SKM-1 (cell line): Measurements from ENCODE around the gene HORMAD2.
A peak's percentile ranks its signal among the peaks of the same experiment; 100 is the strongest.

Experiments used
- DNase-seq: peaks from one replicate; lab custom pipeline; 2025; ENCODE audit not compliant: unreplicated experiment; lab: John Stamatoyannopoulos, UW

HORMAD2 gene, protein sequence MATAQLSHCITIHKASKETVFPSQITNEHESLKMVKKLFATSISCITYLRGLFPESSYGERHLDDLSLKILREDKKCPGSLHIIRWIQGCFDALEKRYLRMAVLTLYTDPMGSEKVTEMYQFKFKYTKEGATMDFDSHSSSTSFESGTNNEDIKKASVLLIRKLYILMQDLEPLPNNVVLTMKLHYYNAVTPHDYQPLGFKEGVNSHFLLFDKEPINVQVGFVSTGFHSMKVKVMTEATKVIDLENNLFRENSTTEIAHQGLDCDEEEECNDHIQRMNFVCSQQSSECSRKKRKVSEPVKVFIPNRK

DNA sequence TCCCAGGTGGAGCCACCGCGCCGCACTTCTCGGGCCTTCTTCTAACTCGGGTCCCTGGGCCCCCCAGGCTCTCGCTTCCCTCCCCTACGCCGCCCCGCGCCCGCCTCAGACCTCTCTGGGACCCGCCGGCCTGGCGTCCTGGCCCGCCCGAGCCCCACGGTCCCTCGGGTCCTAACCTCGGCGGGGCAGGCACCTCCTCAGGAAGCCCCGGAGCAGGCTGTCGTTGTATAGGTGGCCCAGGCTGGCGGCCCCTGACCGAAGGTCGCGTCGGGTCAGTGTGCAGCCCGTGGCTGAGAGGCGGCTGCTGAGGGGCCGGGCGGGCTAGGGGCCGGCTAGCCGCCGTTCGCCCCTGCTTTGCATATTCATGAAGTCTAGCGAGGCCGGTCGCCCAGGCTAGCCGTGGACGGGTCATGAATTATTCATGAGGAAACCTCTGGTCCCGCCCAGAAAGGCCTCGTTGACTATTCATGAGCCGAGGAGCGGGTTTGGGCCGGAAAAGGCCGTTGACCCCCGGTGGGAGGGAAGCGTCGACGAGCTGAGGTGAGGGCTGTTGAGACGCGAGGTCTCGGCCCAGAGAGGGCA, at the start of gene HORMAD2:
Gene HORMAD2 (plus strand): TSS at position 513 of the 582 bp plus-strand sequence. CDS start 13,489 bp downstream, outside the sequence.
- no peak for DNase-seq

DNA sequence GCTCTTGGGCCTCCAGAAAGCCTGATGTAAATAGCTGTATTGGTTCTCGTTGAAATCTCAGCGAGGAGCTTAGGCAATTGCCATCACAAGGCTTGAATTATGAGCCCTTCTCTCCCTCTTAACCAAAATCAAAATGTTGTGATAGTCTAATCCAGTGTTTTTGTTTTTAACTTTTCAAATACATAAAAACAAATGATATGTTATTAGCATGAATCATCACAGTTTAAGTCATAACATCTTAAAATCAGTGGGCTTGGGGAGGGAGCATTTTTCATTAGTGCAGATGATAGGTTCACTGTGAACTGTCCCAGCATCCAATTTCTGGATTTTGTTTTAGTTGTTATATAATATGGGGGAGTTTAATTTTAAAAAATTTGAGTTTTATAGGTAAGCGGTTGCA, 48.9 kb upstream of the HORMAD2 start:
- DNase-seq: no peak

DNA sequence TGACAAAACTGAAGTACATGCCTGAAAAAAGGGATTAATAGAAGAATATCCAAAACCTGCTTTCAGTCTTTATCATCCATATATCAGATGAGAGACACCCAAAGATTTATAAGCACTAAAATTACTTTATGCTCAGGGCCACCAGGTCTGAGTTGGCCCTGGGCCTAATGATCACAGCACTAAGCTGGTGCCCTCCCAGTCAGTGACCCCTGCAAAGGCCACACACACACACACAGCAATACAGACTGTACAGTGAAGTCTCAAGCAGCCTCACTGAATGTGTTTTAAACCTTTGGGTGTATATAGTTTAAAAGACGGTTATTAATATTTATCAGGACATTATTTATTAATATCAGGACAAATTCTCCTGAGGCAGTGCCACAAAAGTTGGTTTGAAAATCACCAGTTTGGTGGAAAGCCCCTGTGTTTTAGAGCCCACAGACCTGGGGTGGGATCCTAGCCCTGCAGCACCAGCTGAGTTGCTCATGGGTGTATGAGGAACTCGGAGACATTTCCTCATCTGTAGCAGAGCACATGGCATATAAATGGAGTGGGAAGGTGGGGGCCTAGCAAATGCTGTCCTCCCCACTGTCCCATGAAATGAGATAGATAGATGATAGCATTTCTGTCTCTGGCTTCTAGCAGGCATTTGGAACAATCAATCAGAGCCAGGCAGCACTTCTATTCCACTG, 48.4 kb upstream of the HORMAD2 start:
- DNase-seq: no peak

DNA sequence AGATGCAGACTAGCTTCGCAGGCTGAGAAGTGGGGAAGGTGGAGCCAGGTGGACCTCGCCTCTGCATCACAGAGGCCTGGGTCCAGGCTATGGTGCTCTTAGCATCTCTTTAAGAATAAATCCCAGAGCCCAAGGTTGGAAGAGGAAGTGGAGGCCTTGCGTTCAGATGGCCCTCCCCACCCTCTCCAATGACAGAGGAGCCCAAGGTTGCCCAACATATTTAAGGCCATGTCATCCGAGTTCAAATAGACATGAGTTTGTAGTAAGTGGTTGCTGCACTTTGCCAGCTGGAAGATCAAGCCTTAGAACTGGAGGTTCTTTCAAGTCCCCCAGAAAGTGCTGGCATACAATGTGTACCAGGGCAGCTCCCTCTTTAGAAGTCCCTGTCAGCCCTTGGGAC, 47.1 kb upstream of the HORMAD2 start:
- peak; percentile 52 for DNase-seq

DNA sequence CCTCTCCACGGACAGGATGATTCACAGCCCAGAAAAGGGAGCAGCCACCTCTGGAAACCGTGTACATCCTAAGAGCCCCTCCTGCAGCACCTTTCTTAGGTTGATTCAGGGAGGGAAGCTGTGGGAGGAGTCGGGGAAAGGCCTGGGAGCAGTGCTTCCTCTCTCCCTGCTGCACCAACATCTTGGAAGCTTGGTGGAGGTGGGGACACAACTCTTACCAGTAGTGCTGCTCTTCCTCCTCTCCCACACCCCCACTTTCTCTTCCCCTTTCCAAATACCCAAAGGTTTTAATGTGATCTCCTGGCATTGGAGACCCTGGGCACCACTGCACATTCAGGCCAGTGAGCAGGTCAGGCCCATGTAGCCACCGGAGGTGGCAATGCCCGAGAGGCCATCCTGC, 46.4 kb upstream of the HORMAD2 start:
- DNase-seq: no peak

DNA sequence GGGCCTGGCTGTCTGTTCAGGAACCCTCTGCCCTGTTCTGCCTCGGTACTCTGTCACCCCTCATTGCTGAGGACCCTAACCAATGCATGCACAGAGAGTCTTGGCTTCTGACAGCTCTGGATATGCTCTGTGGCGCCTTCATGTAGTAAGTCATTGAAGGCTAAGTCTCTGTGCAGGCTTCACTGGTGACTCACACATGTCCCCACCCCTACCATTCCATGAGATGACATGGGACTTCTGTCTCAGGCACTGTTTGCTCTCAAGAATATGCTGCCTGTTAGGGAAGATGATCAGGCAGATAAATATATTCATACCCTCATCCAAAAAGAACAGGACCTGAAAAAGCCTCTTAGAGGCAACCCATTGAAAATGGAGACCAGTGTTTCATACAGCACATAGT, 43.6 kb upstream of the HORMAD2 start:
- DNase-seq: no peak

DNA sequence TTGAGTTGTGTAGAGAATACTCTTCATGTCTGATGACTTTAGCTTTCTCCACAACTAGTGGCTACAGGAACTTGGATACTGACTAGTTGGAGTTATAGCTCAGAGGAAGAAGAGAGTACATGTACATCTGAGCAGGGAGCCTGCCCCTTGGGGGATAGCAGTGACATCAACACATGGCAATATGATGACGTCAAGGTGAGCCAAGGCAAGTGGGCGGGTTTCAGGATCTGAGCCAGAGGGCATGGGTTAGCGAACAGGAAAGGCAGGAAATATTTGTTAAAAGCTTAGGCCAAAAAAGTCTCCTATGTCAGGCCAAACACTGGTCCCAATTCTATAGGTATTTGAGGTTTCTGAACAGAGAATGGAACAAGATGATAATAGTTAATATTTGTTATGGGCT, 42.0 kb upstream of the HORMAD2 start:
- no peak for DNase-seq

DNA sequence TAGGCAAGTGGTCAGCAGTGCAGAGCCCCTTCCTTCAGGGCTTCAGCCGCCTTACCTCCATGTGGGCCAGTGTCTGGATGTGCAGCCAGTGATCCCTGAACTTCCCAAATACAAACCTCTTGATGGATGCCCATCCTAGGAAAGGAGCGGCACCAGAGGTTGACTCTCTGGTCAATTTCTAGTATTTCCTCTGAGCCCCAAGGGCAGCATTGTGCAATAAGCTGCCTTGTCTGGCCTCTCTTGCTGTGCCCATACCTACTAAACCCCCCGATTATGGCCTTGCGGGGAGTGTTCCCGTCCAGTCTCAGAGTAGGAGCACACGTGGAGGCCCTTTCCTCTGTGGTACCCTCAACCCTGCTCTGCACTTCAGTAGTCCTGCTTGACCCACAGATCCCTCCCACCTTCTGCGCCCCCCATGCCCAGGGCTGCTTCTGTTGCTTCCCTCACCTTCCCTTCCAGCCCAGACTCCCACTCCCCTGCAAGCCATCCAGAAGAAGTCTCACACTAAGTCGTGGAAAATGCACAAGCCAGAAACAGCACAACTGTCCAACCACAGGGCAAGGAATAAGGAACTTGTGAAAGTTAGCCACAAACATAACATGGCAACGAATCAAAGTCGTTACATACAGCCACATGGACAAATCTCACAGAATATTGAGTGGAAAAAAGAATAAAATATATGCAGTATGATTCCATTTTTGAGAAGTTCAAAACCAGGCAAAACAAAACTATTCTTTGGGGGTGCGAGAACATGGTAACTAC, 39.6 kb upstream of the HORMAD2 start:
- no peak for DNase-seq

DNA sequence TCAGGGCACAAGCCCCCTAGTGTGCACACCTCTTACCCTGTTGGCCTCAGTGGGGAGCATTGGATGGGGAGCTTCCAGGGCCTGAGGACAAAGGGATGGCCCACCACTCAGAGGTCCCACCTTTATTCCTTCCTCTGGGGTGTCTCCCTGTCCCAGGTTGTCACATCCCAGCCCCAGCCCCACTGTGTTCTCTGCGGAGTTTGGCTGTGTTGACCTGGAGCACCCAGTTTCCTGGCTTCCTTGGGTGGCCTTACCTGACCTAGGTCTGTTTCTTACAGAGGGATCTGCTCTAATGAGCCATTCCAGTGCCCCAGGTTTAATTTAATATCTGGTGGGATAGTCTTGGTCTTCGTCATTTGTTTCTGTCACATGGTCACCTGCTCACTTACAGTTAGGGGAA, 38.8 kb upstream of the HORMAD2 start:
- no peak for DNase-seq

DNA sequence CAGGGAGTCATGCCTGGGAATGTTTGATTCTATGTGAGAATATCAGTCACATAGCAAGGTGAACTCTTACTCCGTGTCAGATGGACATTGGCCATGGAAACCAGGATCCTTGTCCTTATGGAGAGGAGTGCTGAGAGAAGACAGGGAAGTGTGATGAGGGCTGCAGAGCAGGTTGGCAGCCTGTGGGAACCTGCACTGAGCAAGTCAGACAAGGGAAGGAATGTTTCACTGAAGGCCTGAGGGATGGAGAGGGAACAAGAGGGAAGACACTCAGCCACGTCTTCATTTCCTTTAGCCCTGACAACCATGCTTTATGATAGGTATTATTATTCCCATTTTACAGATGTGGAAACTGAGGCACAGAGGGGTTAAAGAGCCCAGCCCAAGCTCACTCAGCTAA, 38.4 kb upstream of the HORMAD2 start:
- DNase-seq: no peak

DNA sequence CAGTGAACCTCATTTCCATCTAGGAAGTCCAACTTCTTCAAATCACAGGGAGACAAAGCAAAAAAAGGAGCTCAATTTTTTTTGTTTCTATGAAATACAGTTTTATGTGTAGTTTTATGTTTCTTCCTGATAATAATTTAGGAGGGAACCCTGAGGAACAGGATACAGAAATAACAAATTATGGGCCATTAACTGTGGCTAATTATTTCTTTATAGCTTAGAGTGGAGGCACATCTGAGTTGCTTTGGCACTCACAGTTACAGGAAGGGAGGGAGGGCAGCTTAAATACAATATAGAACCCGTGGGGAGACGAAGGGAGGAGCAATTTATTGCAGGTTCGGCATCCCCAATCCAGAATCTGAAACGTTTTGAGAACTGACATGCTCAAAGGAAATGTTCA, 37.1 kb upstream of the HORMAD2 start:
- no peak for DNase-seq

DNA sequence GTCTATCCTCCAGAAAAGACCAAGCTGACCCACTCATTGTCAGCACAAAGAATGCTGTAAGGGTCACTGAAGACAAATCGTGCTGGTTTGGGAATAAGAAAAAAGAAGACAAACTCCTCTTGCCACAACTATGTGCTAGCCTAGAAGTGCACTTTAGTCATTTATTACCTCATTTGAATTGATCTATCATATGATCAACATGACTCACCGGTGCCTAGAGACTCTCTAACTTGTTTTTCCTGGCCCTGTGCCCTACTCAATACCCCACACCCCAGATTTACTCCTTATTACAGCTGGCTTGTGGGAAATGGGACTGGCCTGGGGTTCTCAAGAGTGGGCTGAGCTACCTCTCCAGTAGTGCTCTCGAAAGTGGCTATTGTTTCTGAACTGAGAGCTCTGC, 35.9 kb upstream of the HORMAD2 start:
- no peak for DNase-seq

DNA sequence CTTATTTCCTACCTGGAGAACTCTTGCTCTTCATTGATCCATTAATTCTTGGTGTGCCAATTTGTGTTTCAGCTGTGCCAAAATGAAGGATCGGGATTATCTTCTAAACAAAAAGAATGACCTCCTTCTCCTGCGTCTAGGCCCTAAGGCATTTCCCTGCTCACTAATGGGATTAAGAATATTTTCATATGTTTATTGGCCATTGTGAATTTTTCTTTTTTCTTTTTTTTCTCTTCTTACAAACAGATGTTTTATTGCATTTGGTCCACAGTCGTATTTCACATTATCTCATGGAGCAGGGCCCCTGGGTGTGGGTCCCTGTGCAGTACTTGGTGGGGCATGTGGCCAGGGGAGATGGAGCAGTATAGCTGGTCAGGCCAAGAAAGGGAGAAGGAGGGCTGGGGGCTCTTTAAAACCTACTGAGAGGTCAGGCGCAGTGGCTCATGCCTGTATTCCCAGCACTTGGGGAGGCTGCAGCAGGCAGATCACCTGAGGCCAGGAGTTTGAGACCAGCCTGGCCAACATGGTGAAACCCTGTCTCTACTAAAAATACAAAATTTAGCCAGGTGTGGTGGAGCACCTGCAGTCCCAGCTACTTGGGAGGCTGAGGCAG, 35.3 kb upstream of the HORMAD2 start:
- no peak for DNase-seq

DNA sequence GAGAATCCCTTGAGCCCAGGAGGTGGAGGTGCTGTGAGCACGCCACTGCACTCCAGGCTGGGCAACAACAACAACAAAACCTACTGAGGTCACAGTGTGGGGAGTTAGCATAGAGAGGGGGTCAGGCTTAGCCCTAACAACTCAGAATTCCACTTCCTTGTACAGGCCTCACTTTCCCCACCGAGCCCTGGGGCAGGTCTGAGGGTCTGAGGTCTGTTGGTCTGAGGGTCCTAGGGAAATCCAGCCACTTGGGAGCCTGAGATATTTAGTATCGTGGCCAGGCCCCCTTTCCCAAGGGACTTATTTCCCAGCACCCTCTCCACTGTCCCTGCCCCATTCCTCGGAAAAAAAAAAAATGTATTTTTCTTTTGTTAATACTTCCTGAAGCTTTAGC, 34.8 kb upstream of the HORMAD2 start:
- DNase-seq: no peak

DNA sequence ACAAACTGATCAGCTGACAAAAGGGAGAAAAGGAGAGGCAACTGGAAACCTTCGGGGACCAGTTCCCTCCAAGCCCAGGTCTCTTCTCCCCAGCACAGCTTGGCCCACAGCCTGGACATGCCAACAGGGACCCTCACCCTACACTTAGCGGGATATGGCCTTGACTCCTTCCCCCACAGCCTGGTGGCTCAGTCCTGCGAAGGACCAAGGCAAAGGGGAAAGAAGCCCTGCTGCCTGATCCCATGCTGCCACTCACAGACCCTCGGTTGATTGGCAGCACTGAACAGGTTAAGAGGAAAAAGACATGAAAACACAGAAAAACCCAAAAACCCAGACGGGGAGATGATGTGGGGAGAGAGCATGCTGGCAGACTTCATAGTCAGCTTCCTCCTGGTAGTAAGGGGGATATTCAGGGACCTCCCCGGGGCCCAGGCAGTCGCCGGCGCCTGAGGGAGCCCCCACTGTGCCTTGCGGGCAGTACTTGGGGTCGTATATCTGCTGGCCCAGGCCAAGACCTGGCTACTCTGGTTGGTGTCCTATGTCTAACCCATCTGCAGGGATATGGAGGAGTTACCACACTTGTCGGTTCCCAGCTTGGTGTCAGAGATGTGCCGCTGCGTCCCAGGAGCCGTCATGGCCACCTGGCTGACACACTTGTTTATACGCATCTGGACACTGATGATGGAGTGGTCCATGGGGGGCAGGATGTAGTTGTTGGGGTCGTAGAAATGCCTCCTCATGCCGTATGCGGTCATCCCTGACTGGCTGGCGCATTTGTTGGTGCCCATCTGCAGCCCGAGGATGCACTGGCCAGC, 34.2 kb upstream of the HORMAD2 start:
- no peak for DNase-seq

DNA sequence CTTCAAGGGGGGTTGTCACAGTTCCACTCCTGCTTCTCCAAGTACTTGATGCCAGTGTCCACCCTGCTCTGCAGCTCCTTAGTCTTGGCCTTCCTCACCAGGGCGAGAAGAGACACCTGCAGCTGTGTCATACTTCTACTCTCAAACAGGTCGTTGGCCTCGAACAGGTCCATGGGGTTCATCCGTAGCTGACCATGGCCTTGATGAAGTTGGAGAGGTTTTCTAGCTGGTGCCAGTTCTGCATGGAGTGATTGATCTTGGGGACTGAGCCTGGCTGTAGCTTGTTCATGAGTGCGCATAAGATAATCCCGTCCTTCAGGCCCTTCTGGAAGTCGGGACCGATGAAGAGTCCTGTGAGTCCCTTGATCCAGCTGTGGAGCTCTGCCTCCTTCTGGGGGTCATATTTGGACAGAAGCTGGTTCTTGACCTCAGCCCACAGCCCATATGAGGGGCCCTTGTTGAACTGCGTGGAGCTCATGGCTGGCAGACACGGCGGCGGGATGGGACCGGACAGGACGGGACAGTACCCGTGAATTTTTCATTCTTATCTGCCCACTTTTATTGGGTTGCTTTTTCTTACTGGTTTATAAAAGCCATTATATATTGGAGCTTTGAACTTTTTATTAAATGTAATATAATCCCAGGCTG, 33.4 kb upstream of the HORMAD2 start:
- no peak for DNase-seq

DNA sequence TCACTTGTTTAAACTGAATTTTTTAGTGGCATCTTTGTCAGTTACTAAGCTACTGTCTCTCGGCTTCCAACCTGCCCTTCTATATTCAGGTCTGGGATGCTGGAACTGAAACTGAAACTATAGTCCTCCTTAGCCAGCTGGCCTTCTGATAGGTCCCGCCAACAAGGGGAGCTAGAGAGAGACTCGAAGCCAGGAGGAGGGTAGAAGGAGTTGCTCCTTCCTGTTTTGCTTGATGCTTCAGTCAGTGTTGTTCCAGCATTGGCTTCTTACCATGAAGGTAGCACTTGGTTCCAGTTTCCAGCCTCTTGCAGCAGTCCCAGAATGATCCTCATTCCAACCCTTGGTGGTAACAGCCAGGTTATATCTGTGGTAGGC, 32.9 kb upstream of the HORMAD2 start:
- DNase-seq: no peak

DNA sequence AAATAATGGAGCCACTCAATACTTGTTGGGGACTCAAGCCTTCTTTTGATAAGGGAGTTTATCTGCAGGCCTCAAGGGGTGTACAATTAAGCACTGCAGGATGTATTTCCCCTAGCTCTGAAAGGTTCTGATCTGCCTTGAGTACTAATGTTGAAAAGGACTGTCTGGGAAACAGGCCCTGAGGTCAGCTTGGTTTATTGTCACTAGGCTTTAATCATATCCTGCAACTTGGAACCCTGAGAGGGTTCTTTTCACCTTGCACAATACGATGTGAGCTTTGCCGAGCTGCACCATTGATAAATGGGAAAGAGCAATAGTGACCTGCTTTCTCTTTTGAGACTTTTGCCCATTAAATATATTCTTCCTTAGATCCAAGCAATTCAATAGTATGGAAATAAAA, 31.6 kb upstream of the HORMAD2 start:
- DNase-seq: no peak

DNA sequence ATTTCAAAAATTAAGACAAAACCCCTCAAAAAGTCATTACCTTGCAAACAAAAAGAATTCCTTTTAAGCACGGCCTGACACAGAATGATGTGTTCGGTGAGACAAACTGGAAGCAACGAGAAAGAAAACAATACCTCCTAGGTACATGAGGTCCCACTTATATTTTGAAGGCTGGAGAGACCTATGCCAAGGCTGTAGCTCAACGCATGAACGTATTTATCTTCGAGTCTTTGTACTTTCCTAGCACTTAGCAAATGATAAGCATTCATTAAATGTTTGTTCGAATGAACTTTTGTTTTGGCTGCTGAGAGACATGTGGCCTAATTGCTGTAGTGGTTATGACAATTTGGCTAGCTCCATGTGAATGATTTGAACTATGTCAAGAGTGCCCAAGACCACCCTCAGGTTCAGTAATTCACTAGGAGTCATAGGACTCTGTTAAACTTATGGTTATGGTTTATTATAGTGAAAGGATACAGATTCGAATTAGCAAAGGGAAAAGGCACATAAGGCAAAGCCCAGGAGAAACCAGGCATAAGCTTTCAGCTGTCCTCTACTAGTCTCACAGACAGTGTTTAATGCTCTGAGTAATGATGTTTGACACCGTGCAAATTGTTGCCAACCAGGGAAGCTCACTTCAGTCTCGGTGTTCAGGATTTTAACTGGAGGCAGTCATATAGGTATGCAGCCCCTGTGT, 26.0 kb upstream of the HORMAD2 start:
- DNase-seq: no peak

DNA sequence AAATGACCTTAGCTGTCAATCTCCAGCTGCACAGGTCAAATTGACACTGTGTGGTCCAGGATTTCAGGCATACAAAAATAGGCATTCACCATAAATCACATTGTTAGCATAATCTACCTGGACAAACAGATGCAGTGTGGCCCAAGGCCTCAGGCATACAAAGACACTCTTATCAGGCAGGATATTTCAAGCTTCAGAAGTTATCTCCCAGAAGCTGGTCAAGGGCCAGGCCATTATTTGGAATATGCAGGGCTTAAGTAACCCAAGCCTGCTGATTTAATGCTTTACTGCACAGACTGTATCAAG, 25.5 kb upstream of the HORMAD2 start:
- DNase-seq: no peak
